ENCODE results near the gene DOK7.

Gene DOK7

DNA sequence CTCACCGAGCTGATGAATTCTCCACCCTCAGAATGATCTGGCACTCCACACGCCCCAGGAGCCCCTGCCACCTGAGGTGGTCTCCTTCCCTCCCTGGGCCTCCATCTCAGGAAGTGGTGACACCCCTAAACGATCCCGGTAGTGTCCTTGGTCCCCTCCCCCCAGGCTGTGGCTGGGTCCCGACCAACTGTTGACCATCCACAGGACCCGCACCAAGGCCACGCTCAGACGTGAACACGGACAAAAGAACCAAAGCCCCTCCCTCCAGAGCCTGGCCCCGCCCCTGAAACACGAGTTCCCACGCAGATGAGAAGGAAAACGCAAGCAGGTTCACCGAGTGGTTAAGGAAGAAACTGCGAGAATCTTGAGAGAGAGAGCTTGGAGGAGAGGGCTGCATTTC lies 52.5 kb downstream of the DOK7 start:
- TF ChIP-seq CTCF (IDR thresholded peaks at IDR 0.05; ENCODE audit: low read depth, low read length) = no peak
- H3K4me3 ChIP-seq (replicated peaks in 1 of 2; ENCODE audit: low read depth in 2 of 2, low read length in 2 of 2) = no peak overlapping the region
- no peak for DNase-seq (ENCODE audit: low read depth in 2 of 2)

DNA sequence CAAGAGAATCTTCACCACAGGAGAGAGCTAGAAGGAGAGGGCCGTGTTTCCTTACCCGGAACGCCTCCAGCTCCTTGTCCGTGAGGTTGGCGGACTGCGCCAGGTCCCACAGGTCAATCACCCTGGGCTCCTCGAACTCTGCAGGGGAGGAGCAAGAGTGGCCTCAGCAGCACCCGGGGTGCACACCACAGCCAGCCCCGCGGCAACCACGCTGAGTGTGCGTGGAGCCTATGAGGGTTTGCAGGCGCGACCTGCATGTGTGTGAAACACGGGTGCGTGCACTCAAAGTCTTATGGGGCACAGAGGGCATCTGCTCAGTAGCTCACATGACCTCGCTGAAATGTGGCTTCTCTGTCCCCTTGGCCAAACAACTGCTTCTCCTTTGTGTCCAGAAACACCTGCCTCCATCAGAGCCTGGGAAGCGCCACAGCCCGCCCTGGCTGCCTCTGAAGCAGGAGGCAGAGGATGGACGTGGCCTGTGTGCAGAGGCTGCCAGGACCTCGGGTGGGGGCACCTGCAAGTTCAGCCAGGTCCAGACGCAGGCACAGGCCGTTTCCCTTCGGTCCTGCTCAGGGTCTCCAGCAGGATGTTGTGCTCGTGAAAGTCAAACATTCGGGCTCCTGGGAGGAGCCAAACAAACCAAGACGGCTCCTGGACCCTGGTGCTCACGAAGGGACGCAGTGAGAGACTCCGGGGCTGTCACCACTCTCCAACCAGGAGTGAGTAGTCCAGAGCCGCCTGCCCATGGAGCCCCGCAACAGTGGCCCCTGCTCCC lies 53.1 kb downstream of the DOK7 start:
- no peak overlapping the region for H3K4me3 ChIP-seq (replicated peaks in 1 of 2; ENCODE audit: low read depth in 2 of 2, low read length in 2 of 2)
- TF ChIP-seq CTCF (IDR thresholded peaks at IDR 0.05; ENCODE audit: low read depth, low read length) = no peak
- no peak for DNase-seq (ENCODE audit: low read depth in 2 of 2)

GRCh38 chr4:3516836-3517730 lies 54.0 kb downstream of the DOK7 start:
- TF ChIP-seq CTCF (IDR thresholded peaks at IDR 0.05; ENCODE audit: low read depth, low read length) = no peak
- no peak for DNase-seq (ENCODE audit: low read depth in 2 of 2)
- H3K4me3 ChIP-seq (replicated peaks in 1 of 2; ENCODE audit: low read depth in 2 of 2, low read length in 2 of 2) = no peak overlapping the region

DNA sequence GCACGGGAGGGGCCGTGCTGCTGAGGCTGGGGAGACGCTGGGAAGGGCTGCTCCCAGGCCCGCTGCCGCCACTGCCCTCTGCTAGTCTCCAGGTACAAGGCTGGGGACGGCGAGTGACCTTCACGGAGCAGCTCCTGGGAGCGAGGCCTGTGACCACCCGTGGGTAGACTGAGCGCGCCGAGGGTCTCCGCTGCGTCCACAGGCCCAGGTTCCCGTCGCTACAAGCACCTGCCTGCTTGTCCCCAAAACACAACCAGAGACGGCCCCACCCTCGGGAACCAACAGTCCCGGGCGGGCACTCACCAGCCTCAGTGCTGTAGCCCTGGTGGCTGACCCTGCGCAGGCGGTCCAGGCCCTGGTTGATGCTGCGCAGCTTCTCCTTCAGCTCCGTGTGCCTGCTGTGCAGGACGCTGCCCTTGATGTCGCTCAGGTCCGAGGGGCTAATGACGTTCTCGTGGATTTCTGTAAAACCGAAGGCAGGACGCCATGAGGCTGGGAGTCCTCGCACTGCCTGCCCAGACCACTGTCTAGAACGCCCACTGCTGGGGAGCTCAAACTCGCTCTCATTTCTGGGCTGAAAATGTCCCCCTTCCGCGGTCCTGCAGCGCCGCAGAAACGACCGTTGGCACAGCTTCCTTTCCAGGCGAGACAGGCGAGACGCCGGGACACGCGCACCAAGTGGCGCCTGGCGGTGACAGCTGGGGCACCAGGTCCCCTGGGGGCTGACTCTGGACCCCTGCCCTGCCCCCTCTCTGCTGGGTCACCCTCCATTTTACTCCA lies 54.8 kb downstream of the DOK7 start:
- no peak overlapping the region for H3K4me3 ChIP-seq (replicated peaks in 1 of 2; ENCODE audit: low read depth in 2 of 2, low read length in 2 of 2)
- no peak for TF ChIP-seq CTCF (IDR thresholded peaks at IDR 0.05; ENCODE audit: low read depth, low read length)
- no peak for DNase-seq (ENCODE audit: low read depth in 2 of 2)

DNA sequence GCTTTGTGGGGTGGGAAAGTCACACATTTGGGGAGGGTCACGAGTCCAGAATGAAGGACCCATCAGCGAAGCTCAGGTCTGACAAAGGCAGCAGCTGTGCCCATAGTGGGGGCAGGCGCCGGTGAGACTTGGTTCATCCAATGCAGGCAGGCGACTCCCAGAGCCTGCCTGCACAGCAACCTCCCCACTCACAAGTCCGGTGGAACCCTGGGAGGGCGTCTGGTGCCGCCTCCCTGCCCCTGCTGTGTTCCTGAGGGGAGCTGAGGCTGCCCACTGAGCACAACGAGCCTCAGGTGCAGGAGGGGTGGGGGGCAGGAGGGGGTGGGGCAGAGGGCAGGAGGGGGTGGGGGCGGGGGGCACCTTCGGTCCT lies 55.4 kb downstream of the DOK7 start:
- H3K4me3 ChIP-seq (replicated peaks in 1 of 2; ENCODE audit: low read depth in 2 of 2, low read length in 2 of 2) = no peak overlapping the region
- no peak for DNase-seq (ENCODE audit: low read depth in 2 of 2)
- no peak for TF ChIP-seq CTCF (IDR thresholded peaks at IDR 0.05; ENCODE audit: low read depth, low read length)

- no peak overlapping the region for H3K4me3 ChIP-seq (replicated peaks in 1 of 2; ENCODE audit: low read depth in 2 of 2, low read length in 2 of 2)
- no peak for TF ChIP-seq CTCF (IDR thresholded peaks at IDR 0.05; ENCODE audit: low read depth, low read length)
- no peak for DNase-seq (ENCODE audit: low read depth in 2 of 2)
Observed at GRCh38 chr4:3518941-3519340, 55.8 kb downstream of the DOK7 start.

Measured in cardiac fibroblast (primary cell).